ENCODE measurements around the gene NLRC3.

GRCh38 chr16:3523281-3523680 is 53.9 kb downstream of the NLRC3 start:
- TF ChIP-seq CTCF (IDR thresholded peaks at IDR 0.05) (no peak), EZH2 (IDR thresholded peaks at IDR 0.05; ENCODE audit: borderline replicate concordance, insufficient read depth, low read depth, low read length, poor library complexity, severe bottlenecking) (no peak)
